Raji (cell line): ENCODE results near the gene CLK2.

Source experiments
- POLR2A ChIP-seq: IDR thresholded peaks from 2 replicates; pipeline ENCODE4 v1.6.1; 2011; ENCODE audit warnings: low read depth, low read length, control low read depth; ENCODE audit not compliant: insufficient read depth

CLK2 gene

GRCh38 chr1:155305881-155306391, 32.6 kb upstream of the CLK2 start:
- no peak for TF ChIP-seq POLR2A

DNA sequence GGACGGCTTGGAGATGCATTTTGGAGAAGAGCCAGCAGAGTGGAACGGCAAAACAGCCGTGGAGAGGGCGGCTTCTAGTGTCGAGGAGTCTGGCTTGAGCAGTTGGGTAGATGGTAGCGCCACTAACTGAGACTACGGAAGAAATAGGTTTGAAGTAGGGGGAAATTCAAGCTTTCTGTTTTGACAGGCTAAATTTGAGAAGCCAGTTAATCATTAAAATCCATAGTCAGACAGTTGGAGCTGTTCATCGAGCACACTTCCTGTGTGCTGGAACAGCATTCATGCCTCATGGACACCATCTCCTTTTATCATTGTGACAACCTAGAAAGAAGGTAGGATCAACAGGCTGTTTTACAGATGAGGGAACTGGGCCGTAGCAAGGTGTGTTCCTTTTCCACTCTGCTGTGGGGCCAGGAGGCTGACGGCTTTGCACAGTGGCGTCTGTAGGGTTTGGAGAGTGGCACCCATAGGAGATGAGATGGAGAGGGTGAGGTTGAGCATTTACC, 31.3 kb upstream of the CLK2 start:
- TF ChIP-seq POLR2A = no peak

DNA sequence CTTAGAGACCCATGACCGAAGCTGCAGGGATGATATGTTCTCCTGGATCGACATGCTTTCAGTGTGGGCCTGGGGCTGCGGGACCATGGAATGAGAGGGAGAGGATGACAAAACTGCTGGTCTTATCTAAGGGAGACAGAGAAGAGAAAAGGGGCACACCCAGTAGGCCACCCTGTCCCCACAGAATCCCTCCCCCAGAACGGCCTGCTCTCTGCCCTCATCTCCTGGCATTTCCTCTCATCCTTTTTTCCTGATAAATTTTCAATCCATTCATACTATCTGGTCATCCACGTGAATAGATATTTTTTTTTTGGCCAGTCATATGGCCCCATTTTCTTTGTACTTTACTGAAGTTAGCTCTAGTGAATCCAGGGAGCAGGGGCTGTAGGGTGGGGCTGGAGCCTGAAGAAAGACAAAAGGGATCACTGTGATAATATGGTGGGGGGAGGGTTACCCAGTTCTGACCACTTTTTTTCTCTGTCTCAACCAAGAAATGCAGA, 28.1 kb upstream of the CLK2 start, which contains the start of gene PKLR:
Gene PKLR, minus strand, starts transcription at position 97 of the 500 bp plus-strand sequence. Its CDS starts 43 bp downstream, at position 54.
- TF ChIP-seq POLR2A = no peak

- TF ChIP-seq POLR2A = no peak
These were observed 27.4 kb upstream of the CLK2 start for GRCh38 chr1:155300553-155301329.

- no peak for TF ChIP-seq POLR2A
These were observed 26.7 kb upstream of the CLK2 start for GRCh38 chr1:155300024-155300423.

DNA sequence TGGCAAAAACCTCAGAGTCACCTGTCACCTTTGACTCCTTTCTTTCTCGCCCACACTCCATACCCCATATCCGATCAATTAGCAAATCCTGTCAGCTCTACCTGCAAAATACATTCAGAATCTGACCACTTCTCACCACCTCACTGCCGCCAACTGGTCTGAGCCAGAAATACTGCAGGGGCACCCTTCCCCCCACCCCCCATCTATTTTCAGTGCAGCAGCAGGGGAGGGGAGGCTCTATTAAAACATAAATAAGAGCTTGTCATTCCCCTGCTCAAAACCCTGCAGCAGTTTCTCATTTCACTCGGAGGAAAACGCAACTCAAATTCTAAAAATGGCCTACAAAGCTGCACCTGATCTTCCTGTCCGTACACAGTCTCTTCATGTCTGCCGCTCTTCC, 24.1 kb upstream of the CLK2 start:
- no peak for TF ChIP-seq POLR2A

DNA sequence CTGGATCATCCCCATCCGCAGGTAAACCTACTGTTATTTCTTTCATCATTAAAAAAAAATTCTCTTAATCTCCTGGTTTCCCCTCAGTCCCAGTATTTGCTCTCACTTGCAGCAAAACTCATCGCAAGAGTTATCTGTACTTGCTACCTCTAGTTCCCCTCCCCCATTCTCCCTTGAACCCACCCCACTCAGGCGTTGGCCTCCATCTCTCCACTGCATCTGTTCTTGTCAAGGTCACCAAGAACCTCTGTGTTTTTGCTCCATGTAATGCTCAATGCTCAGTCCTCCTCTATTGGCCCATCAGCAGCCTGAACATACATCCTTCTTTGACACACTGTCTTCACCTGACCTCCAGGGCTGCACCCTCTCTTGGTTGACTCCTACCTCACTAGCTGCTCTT, 23.4 kb upstream of the CLK2 start:
- no peak for TF ChIP-seq POLR2A

DNA sequence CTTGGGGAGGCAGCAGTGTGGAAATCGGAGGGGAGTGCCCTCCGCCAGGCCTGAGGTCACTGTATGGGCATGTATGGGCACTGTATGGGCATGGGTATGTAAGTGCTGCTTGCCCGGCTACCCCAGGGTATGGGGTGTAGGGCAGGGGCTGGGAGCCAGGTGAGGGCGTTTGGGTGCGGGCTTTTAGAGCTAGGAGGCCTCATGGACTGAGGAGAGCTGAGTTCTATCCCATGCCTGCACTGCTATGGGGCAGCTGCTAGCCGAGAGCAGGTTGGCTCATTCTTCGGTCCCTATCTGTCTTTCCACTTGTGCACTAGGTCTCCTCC, 22.6 kb upstream of the CLK2 start:
- no peak for TF ChIP-seq POLR2A

- TF ChIP-seq POLR2A = no peak
These were observed 22.1 kb upstream of the CLK2 start for GRCh38 chr1:155295183-155295941.

DNA sequence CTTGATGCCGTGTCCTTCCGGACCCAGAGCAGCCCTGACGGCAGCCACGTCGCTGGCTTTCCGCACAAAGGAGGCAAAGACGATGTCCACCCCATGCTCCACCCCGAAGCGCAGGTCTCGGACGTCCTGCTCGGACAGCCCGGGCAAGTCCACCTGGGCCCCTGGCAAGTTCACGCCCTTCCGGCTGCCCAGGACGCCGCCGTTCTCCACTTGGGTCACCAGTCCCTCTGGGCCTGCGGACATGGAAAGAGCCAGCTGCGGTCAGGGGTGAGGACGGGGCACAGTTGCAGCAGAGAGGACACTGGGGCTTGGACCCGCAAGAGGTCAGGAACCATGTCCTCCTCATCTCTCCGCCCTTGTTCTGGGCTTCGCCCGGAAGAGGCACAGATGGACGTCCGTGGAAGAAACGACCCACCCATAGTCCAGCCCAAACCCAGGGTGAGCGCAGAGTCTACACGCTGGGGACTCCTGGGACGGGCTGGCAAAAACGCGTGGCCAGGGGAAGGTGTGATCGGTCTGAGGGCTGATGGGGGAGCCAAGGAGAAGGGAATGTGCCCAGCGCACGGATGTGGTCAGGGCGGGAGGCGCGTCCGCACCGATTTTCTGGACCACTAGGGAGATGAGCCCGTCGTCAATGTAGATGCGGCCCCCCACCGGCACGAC, 21.3 kb upstream of the CLK2 start:
- no peak for TF ChIP-seq POLR2A

DNA sequence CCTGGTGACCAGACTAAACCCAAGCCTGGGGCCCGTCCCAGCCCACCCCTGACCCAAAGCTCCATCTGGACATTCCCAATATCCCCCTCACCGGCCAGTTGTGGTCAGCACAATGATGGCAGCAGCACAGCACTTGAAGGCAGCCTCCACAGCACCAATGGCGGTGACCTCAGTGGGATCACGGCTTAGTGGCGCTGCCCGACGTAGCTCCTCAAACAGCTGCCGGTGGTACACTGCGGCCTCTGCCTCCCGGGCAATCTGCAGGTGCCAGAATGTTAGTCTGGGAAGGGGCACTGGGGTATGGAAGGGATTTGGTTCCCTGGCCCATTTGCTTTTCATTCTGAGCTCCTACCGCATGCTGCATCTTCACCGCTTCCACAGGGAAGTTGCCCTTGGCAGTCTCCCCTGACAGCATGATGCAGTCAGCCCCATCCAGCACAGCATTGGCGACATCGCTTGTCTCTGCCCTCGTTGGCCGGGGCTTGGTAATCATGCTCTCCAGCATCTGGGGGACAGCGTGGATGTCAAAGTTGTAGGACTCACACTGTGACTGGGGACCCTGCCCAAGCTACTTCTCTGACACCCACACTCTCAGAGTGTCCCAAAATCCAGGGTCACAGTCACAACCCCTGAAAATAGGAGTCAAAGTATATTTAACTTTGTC, 19.9 kb upstream of the CLK2 start:
- no peak for TF ChIP-seq POLR2A

DNA sequence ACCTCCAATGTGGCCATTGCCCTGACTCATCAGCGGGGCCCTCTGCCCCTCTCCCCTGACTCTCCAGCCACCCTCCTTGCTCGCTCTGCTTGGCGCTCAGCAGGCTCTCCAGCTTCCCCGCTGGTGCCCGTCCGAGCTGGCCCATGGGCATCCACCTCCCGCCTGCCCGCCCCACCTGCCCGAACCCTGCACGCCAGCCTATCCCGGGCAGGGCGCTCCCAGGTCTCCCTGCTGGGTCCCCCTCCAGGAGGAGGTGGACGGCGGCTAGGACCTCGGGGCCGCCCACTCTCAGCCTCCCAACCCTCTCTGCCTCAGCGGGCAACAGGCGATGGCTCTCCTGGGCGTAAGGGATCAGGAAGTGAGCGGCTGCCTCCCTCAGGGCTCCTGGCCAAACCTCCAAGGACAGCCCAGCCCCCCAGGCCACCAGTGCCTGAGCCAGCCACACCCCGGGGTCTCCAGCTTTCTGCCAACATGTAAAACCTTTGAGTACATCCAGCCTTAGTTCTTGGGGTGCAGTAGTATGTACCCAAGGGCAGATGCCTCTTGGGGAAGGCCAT, 14.8 kb upstream of the CLK2 start:
- no peak for TF ChIP-seq POLR2A

DNA sequence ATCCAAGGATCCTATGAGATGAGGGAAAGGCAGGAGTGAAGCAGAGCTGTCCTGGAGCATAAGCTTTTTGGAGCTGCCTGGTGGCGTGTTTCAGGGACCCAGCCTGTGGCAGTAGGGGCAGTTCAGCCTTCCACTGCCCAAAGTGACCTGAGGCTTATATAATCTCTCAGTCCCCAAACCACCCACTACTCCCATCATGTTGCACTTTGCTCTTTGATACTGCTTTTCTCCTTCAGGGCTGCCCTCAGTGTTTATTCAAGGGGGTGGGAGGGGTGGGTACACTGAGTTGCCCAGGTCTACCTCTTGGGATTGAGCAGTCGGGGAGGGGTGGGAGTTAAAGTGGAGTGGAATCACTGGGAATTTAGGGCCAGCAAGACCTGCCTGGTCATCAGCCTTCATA, 13.2 kb upstream of the CLK2 start:
- no peak for TF ChIP-seq POLR2A

DNA sequence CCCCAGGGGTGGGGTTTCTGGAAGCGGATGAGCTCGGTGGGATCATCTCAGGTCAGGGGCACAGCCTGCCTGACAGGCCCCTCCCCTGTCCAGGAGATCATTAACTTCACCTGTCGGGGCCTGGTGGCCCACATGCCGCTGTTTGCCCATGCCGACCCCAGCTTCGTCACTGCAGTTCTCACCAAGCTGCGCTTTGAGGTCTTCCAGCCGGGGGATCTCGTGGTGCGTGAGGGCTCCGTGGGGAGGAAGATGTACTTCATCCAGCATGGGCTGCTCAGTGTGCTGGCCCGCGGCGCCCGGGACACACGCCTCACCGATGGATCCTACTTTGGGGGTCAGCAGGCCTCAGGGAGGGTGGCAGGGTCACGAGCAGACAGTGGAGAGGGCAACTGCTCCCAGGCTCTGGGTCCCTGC, 12.3 kb upstream of the CLK2 start:
- no peak for TF ChIP-seq POLR2A
